ENCODE data around the gene RBX1.

- TF ChIP-seq CTCF (IDR thresholded peaks at IDR 0.05; ENCODE audit: poor library complexity, severe bottlenecking) (no peak), SMC3 (conservative IDR thresholded peaks at IDR 0.05; ENCODE audit: poor library complexity) (no peak), EZH2 (IDR thresholded peaks at IDR 0.05; ENCODE audit: borderline replicate concordance, insufficient read depth, low read length, poor library complexity, severe bottlenecking) (no peak), POLR2AphosphoS5 (IDR thresholded peaks at IDR 0.05) (no peak), REST (IDR thresholded peaks at IDR 0.05; ENCODE audit: borderline replicate concordance) (no peak), TAF1 (IDR thresholded peaks at IDR 0.05; ENCODE audit: low read depth) (no peak), EP300 (conservative IDR thresholded peaks at IDR 0.05; ENCODE audit: poor library complexity, severe bottlenecking) (no peak), RAD21 (conservative IDR thresholded peaks at IDR 0.05) (no peak)
These were observed 58.2 kb downstream of the RBX1 start for GRCh38 chr22:41009222-41009948.
